Neural progenitor cell (in vitro differentiated cells): ENCODE results near the gene GSE1. TPM values are rescaled to one million over a fixed set of nuclear protein-coding genes. Genes with fewer than 3 reads are reported as not detected.

Experiments used
- DNase-seq: peaks from one replicate; pipeline ENCODE4 v3.0.0-alpha.2; 2016; ENCODE audit warnings: low spot score
- H2AFZ ChIP-seq: fragments of 200-600 bp; sonication (generic); replicated peaks from 2 replicates; pipeline ENCODE4 v1.6.1; 2016; ENCODE audit warnings: antibody characterized with exemption
- H3F3A ChIP-seq: fragments of 200-600 bp; sonication (generic); 2 replicates; pipeline ENCODE4 v1.6.1; 2016; ENCODE audit warnings: antibody characterized with exemption, low read depth
- H3K27ac ChIP-seq: fragments of 200-600 bp; sonication (generic); 2 replicates; pipeline ENCODE4 v1.5.1; 2016; ENCODE audit warnings: mild to moderate bottlenecking
- H3K27me3 ChIP-seq: fragments of 200-600 bp; sonication (generic); 2 replicates; pipeline ENCODE4 v1.6.1; 2016; ENCODE audit warnings: mild to moderate bottlenecking, moderate library complexity
- H3K36me3 ChIP-seq: fragments of 200-600 bp; sonication (generic); 2 replicates; pipeline ENCODE4 v1.5.1; 2016
- H3K4me1 ChIP-seq: fragments of 200-600 bp; sonication (generic); 2 replicates; pipeline ENCODE4 v1.6.1; 2016; ENCODE audit warnings: mixed run types
- H3K4me2 ChIP-seq: fragments of 200-600 bp; sonication (generic); 2 replicates; pipeline ENCODE4 v1.6.1; 2016
- H3K4me3 ChIP-seq: fragments of 200-600 bp; sonication (generic); 2 replicates; pipeline ENCODE4 v1.5.1; 2016
- H3K79me2 ChIP-seq: fragments of 200-600 bp; sonication (generic); 2 replicates; pipeline ENCODE4 v1.6.1; 2016; ENCODE audit warnings: low read depth
- H3K9ac ChIP-seq: fragments of 200-600 bp; sonication (generic); 2 replicates; pipeline ENCODE4 v1.6.1; 2016
- H3K9me3 ChIP-seq: fragments of 200-600 bp; sonication (generic); 2 replicates; pipeline ENCODE4 v1.5.1; 2016; ENCODE audit warnings: low read depth
- H4K20me1 ChIP-seq: fragments of 200-600 bp; sonication (generic); 2 replicates; pipeline ENCODE4 v1.6.1; 2016; ENCODE audit warnings: low read depth
- H3K27ac Mint-ChIP-seq: 3 replicates; pipeline ENCODE4 v1.8.0; 2021; ENCODE audit warnings: mixed read lengths
- H3K27me3 Mint-ChIP-seq: 2 replicates; pipeline ENCODE4 v1.8.0; 2022; ENCODE audit warnings: low read depth, mild to moderate bottlenecking, inconsistent platforms, moderate library complexity, mixed read lengths; ENCODE audit not compliant: insufficient read depth
- H3K36me3 Mint-ChIP-seq: 3 replicates; pipeline ENCODE4 v1.8.0; 2021; ENCODE audit warnings: mixed read lengths
- H3K4me1 Mint-ChIP-seq: 3 replicates; pipeline ENCODE4 v1.8.0; 2021; ENCODE audit warnings: mixed read lengths
- H3K4me3 Mint-ChIP-seq: 3 replicates; pipeline ENCODE4 v1.8.0; 2021; ENCODE audit warnings: mild to moderate bottlenecking, moderate library complexity, mixed read lengths
- H3K9me3 Mint-ChIP-seq: 3 replicates; pipeline ENCODE4 v1.8.0; 2020; ENCODE audit warnings: mixed read lengths
- CTCF ChIP-seq: fragments of 200-600 bp; sonication (generic); IDR thresholded peaks from 2 replicates; pipeline ENCODE4 v1.5.1; 2017; ENCODE audit warnings: antibody characterized with exemption, mild to moderate bottlenecking
- EZH2 ChIP-seq: fragments of 200-600 bp; sonication (generic); IDR thresholded peaks from 2 replicates; pipeline ENCODE4 v1.6.1; 2017; ENCODE audit warnings: antibody characterized with exemption, mild to moderate bottlenecking, moderate library complexity
- EZH2phosphoT487 ChIP-seq: fragments of 200-600 bp; sonication (generic); IDR thresholded peaks from 2 replicates; pipeline ENCODE4 v1.6.1; 2017; ENCODE audit warnings: antibody characterized with exemption
- total RNA-seq: library from RNA; depleted of rRNA; stranded (reverse); fragments of >200 nt; gene quantifications from 2 replicates; pipeline ENCODE4 v1.2.3, GENCODE V29; 2015; ENCODE audit warnings: low replicate concordance

Gene GSE1
- total RNA-seq, 1 donor from 2014 or later: 7.7 TPM

GRCh38 chr16:85696781-85697180 lies 83.7 kb downstream of the GSE1 start:
- Histone ChIP-seq H3K4me3 (no peak overlapping the region), H3K27me3 (no peaks in the 10 kb centered on the region), H3K9me3 (no peaks in the 10 kb centered on the region), H3K27ac (no peak overlapping the region), H2AFZ (no peak overlapping the region), H3K79me2 (no peaks in the 10 kb centered on the region), H3K9ac (no peak overlapping the region), H3K36me3 (no peaks in the 10 kb centered on the region), H3F3A (peaks cover 6% of the 10 kb centered on the region), H3K4me1 (no peaks in the 10 kb centered on the region), H3K4me2 (no peak overlapping the region), H4K20me1 (no peaks in the 10 kb centered on the region)
- Mint-ChIP-seq H3K36me3 (no peaks in the 10 kb centered on the region), H3K27ac (no peak overlapping the region), H3K4me3 (no peak overlapping the region), H3K4me1 (peaks cover 18% of the 10 kb centered on the region), H3K9me3 (no peaks in the 10 kb centered on the region), H3K27me3 (peaks cover 9% of the 10 kb centered on the region)
- DNase-seq: no peak
- TF ChIP-seq EZH2phosphoT487 (no peak), EZH2 (no peak), CTCF (no peak)

- no peak overlapping the region for H3K4me3 Mint-ChIP-seq
- no peaks in the 10 kb centered on the region for H3K36me3 ChIP-seq
- no peaks in the 10 kb centered on the region for H3K9me3 ChIP-seq
- H4K20me1 ChIP-seq: no peaks in the 10 kb centered on the region
- no peak overlapping the region for H3K9ac ChIP-seq
- H2AFZ ChIP-seq: no peak overlapping the region
- H3K4me2 ChIP-seq: no peak overlapping the region
- H3K9me3 Mint-ChIP-seq: no peaks in the 10 kb centered on the region
- no peaks in the 10 kb centered on the region for H3K27me3 ChIP-seq
- TF ChIP-seq EZH2 (no peak), CTCF (no peak), EZH2phosphoT487 (no peak)
- no peak overlapping the region for H3K4me3 ChIP-seq
- peaks cover 6% of the 10 kb centered on the region for H3F3A ChIP-seq
- H3K27ac Mint-ChIP-seq: no peak overlapping the region
- no peaks in the 10 kb centered on the region for H3K79me2 ChIP-seq
- peaks cover 9% of the 10 kb centered on the region for H3K27me3 Mint-ChIP-seq
- peaks cover 18% of the 10 kb centered on the region for H3K4me1 Mint-ChIP-seq
- no peak for DNase-seq
- no peaks in the 10 kb centered on the region for H3K4me1 ChIP-seq
- no peak overlapping the region for H3K27ac ChIP-seq
- no peaks in the 10 kb centered on the region for H3K36me3 Mint-ChIP-seq
Measured at GRCh38 chr16:85697431-85697830, 84.3 kb downstream of the GSE1 start.

GRCh38 chr16:85698459-85698891 lies 85.4 kb downstream of the GSE1 start:
- Histone ChIP-seq H3K4me2 (no peak overlapping the region), H3K9ac (no peak overlapping the region), H4K20me1 (no peaks in the 10 kb centered on the region), H3K36me3 (no peaks in the 10 kb centered on the region), H3K9me3 (no peaks in the 10 kb centered on the region), H3F3A (peaks cover 6% of the 10 kb centered on the region), H3K4me3 (no peak overlapping the region), H3K4me1 (no peaks in the 10 kb centered on the region), H2AFZ (no peak overlapping the region), H3K27ac (no peak overlapping the region), H3K79me2 (no peaks in the 10 kb centered on the region), H3K27me3 (no peaks in the 10 kb centered on the region)
- Mint-ChIP-seq H3K4me1 (peaks cover 18% of the 10 kb centered on the region), H3K27me3 (peaks cover 9% of the 10 kb centered on the region), H3K27ac (peak overlapping the region; percentile 54), H3K4me3 (no peak overlapping the region), H3K9me3 (no peaks in the 10 kb centered on the region), H3K36me3 (no peaks in the 10 kb centered on the region)
- DNase-seq: no peak
- TF ChIP-seq EZH2phosphoT487: no peak
- TF ChIP-seq EZH2: no peak
- TF ChIP-seq CTCF: no peak
